Natural killer cell treated with Interleukin-12 subunit alpha and Interleukin-12 subunit beta and Interleukin-15 and Interleukin-18, amount 100 ng/mL, for 72 hours (primary cell): Measurements from ENCODE around the gene SMYD3. TPM values are rescaled to one million over a fixed set of nuclear protein-coding genes. Genes with fewer than 3 reads are reported as not detected.

Experiments
- ATAC-seq, 2 donors: fragments of 150-1000 bp; cut with Tn5 transposase in 1 of 2; sonication (Bioruptor Pico), chemical (Tn5 transposase) in 1 of 2; 2 replicates each; pipeline ENCODE4 v1.10.0; 2021
- DNase-seq: peaks from one replicate; pipeline ENCODE4 v3.0.0; 2022; ENCODE audit warnings: low spot score
- H3K27ac Mint-ChIP-seq, 2 donors: 1 replicate in 1 of 2; 2 replicates in 1 of 2; pipeline ENCODE4 v1.8.0; 2022; ENCODE audit warnings: mixed read lengths in 2 of 2, mild to moderate bottlenecking in 1 of 2, moderate library complexity in 1 of 2
- H3K27me3 Mint-ChIP-seq, 2 donors: 1 replicate in 1 of 2; 2 replicates in 1 of 2; pipeline ENCODE4 v1.8.0; 2022; ENCODE audit warnings: mixed read lengths in 2 of 2
- H3K36me3 Mint-ChIP-seq: one replicate; pipeline ENCODE4 v1.8.0; 2022; ENCODE audit warnings: mixed read lengths
- H3K4me1 Mint-ChIP-seq, 2 donors: 1 replicate in 1 of 2; 2 replicates in 1 of 2; pipeline ENCODE4 v1.8.0; 2022; ENCODE audit warnings: low read depth in 2 of 2, mixed read lengths in 2 of 2, mild to moderate bottlenecking in 1 of 2
- H3K4me3 Mint-ChIP-seq: one replicate; pipeline ENCODE4 v1.8.0; 2022; ENCODE audit warnings: mixed read lengths
- H3K9me3 Mint-ChIP-seq: 2 replicates; pipeline ENCODE4 v1.8.0; 2022; ENCODE audit warnings: mixed read lengths
- total RNA-seq, 2 donors: library from RNA; stranded (reverse); gene quantifications; one replicate each; pipeline ENCODE4 v1.2.3, GENCODE V29; 2022

The SMYD3 gene
- total RNA-seq, 2 donors from 2014 or later, result 26.9 to 55.4 TPM

DNA sequence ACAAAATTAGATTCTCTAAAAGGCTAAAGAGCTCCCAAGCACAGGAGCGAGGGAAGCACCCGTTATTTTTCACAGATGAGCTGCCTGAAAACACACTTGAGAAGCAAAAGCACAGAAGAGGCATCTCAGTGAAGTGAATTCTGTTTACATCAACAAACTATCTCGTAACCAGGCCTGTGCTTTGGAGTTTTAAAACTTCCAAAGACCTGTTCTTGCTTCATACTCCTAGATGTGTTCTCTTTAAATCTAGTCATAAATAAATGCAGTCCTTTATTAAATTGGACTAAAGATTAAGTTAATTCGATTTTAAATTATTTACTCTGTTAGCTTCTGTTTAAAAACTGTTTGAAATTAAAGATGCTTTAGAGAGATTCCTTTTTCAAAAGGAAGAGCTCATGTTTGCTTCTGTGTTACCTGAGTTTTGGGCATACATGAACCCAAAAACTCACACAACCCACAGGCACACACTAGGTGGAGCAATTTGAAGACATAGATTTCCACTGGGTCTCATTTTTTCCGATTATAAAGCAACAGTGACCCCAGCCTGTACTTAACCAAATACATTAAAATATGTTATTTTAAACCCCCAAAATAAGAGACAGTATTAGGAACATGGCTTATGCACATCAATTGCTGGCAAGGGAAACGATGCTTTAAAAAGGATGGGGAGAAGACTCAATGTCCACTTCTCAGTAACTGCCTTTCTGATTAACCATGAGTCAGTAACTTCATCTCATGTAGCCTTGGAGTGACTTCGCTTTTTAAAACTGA lies 648.2 kb downstream of the SMYD3 start:
- Mint-ChIP-seq H3K27ac (no peak overlapping the region), H3K4me3 (no peak overlapping the region), H3K27me3 (no peaks in the 10 kb centered on the region), H3K9me3 (no peaks in the 10 kb centered on the region), H3K36me3 (peaks cover 11% of the 10 kb centered on the region), H3K4me1 (no peaks in the 10 kb centered on the region)
- ATAC-seq (no peak), DNase-seq (no peak)

DNA sequence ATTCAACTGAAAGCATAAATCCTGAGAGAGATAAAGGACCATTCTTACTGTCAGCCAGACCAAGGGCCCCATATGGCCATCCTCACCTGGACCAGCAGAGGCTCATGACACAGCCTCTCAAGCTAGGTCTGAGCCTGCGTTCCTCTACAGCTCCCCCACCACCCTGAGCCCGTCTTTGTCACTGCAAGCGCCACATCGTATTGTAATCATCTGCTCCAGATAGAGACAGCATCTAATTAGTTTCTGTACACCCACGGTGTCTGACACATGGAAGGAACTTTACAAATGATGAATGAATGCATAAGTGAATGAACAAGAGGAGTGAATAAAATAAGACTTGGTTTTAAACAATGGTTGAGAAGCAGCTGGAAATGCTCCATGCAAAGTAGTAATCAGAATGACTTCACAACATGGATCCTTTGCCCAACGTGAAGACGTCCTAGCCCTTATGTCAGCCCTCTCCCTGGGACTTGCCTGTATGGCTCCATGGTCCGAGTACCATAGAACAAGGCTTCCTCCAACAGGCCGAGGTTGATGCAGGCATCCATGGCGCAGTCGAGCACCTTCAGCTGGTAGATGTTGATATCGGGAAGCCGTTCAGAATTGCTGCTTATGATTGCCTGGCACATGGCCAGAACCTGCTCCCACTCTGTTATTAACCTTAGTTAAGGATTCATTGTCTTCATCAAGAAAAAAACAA lies 648.9 kb downstream of the SMYD3 start:
- Mint-ChIP-seq H3K9me3 (no peaks in the 10 kb centered on the region), H3K36me3 (peaks cover 15% of the 10 kb centered on the region), H3K4me3 (no peak overlapping the region), H3K27me3 (no peaks in the 10 kb centered on the region), H3K4me1 (no peaks in the 10 kb centered on the region), H3K27ac (no peak overlapping the region)
- DNase-seq, result no peak
- ATAC-seq, result no peak

DNA sequence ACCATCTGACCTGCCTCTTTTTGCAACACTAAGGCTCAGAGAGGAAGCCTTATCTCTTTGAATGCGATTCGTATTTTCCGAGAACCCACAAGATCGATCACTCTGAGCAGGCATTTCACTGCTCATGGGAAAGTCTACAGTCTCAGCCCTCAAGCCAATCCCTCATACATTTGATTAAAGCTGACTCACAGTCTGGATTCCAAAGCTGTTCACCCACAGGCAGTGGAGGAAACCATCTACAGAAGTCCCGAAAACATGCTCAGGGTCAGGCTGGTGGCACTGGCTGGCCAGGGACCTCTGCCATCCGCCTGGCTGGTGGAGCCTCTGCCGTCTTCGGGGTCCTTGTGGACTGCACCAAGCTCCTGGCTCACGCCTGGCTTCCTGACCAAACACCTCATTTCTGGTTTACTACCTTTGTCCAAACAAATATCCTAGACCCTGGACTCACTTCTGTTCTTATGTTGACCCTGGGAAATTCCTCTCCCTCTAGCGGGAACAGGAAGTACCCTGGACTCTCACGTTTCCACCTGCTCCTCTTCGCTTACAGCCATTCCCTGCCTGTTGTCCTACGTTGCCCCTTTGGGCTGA lies 650.0 kb downstream of the SMYD3 start:
- DNase-seq (no peak), ATAC-seq (no peak)
- H3K4me3 Mint-ChIP-seq, result no peak overlapping the region
- H3K9me3 Mint-ChIP-seq, result no peaks in the 10 kb centered on the region
- H3K36me3 Mint-ChIP-seq, result peaks cover 15% of the 10 kb centered on the region
- H3K4me1 Mint-ChIP-seq, result no peaks in the 10 kb centered on the region
- H3K27ac Mint-ChIP-seq, result no peak overlapping the region
- H3K27me3 Mint-ChIP-seq, result no peaks in the 10 kb centered on the region

DNA sequence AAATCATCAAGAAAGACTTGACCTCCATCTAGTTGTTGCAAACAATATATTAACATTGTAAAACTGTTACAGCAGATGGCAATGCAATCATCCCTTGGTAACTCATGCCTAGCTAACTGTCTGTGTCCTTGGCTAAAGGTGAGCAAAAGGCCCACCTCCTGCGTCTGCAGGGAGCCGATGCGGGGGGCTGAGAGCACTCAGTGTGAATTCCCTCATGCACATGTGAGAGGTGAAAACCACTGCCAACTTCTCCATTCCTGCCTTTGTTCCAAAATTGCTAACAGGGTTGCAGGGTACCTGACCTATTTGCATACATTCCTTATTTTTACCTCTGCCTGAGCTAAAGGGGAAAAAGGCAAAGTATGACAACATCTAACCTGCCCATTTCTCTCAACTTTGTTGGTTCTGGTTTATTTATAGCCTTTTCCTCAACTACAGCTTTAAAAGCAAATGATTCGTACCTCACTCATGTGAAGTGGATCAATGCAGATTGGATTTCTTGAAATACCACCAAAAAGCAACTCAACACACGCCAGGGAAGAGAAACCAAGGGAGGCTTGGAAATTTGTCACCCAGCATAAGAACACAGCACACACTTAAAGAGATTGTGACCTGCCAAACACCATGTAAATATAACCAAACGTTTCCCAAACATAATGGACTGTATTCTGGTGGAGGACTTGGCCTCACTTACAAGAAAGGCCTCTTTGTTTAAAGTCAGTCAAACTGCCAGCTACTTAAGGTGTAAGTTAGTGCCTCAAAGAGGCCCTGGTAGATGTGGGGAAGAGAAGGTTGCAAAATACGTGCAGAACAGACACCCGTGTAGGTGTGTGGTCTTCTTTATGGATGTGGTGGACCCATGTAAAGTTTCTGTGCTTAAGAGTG lies 651.0 kb downstream of the SMYD3 start:
- Mint-ChIP-seq H3K27me3 (no peaks in the 10 kb centered on the region), H3K4me1 (no peaks in the 10 kb centered on the region), H3K4me3 (no peak overlapping the region), H3K36me3 (peaks cover 15% of the 10 kb centered on the region), H3K9me3 (no peaks in the 10 kb centered on the region), H3K27ac (no peak overlapping the region)
- ATAC-seq (no peak), DNase-seq (no peak)

DNA sequence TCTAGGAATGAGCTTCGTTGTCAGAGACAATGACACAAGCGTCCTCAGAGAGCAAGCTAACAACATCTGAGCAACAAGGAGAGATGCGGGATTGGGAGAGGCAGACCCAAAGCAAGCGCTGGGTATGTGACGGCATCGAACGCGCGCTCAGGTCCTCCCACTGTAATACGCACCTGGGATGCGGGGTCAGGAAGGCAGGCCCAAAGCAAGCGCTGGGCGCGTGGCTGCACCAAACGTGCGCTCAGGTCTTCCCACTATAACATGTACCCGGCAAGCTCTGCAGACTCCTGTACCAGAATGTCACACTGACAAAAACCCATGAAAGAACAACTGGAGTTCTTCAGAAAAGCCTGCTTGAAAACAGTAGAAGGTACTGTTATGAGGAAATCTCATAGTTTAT lies 653.8 kb downstream of the SMYD3 start:
- Mint-ChIP-seq H3K9me3 (no peaks in the 10 kb centered on the region), H3K36me3 (peaks cover 15% of the 10 kb centered on the region), H3K27me3 (no peaks in the 10 kb centered on the region), H3K4me3 (no peak overlapping the region), H3K4me1 (peaks cover 0 to 3% of the 10 kb centered on the region in 2 donors), H3K27ac (no peak overlapping the region)
- DNase-seq (no peak), ATAC-seq (no peak)

DNA sequence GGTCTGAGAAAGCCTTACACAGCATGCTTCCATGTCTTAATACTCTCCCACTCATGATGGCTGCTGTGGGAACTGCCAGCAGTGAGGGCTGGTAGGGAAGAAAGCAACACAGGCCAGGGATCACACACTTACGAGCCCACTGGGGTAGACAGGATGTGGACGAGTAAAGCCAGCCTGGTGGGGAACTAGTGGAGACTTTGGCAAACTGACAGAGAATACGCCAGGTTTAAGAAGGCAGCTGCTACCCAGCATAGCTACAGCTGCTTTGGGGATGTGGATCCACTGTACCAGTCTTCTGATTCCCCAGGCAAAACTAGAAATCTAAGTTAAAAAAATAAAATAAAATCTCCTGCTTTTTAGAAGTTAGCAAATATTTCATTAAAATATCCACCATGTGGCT lies 664.0 kb downstream of the SMYD3 start:
- Mint-ChIP-seq H3K4me1 (no peaks in the 10 kb centered on the region), H3K9me3 (no peaks in the 10 kb centered on the region), H3K36me3 (no peaks in the 10 kb centered on the region), H3K4me3 (no peak overlapping the region), H3K27ac (no peak overlapping the region), H3K27me3 (no peaks in the 10 kb centered on the region)
- no peak for ATAC-seq
- DNase-seq, result no peak

DNA sequence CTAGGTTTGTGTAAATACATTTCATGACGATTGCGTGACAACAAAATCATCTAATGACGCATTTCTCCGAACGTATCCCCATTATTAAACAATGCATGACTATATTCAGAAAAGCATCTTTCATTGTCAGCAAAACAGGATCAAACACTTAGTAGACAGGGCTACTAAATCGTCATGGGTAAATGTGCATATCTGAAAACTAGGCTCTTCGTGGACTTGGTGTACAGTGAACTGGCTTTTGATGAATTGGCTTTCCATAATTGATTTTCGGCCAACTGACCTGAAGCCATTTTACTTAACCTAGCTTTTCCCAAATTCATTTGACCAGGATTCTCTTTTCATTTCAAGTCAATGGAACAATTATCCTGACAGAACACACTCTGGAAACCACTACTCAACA lies 665.0 kb downstream of the SMYD3 start:
- Mint-ChIP-seq H3K36me3 (no peaks in the 10 kb centered on the region), H3K27me3 (no peaks in the 10 kb centered on the region), H3K4me3 (no peak overlapping the region), H3K27ac (no peak overlapping the region), H3K9me3 (no peaks in the 10 kb centered on the region), H3K4me1 (no peaks in the 10 kb centered on the region)
- ATAC-seq, result no peak
- DNase-seq, result no peak

DNA sequence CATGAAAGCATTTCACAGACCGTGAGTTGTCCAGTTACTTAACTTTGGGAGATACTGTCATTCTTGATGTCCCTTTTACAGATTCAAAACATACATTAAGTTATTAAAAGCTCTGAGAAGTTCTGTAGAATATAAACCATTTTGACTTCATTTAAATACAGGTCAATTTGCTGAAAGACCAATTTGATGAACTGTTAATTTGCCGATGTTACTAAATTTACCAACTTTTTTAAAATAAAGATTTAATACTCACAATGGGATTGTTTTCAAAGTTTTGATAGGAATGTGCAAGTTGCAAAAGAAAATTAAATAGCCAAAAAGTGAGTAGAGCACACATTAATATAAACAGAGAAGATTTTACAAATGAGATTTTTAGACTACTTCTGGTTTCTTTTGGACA lies 666.1 kb downstream of the SMYD3 start:
- no peak for DNase-seq
- Mint-ChIP-seq H3K27me3 (no peaks in the 10 kb centered on the region), H3K4me3 (no peak overlapping the region), H3K27ac (no peak overlapping the region), H3K9me3 (no peaks in the 10 kb centered on the region), H3K4me1 (no peaks in the 10 kb centered on the region), H3K36me3 (no peaks in the 10 kb centered on the region)
- no peak for ATAC-seq

DNA sequence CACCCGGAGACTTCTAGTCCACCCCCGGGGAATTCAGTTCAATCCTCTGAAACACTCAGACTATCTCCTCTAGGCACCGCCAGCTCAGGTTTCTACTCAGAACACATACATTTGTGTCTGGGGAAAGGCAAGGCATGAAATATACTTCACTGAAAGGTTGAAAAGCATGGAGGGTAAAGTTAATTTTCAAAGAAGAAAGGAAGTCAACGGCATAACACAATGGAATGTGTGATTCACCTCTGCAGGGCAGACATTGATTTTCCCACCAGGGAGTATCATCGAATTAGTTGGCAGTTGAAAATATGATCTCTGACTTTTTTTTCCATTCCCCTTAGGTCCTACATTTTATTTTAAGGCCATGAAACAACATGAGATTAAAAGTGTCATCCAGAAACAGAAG lies 669.4 kb downstream of the SMYD3 start:
- H3K9me3 Mint-ChIP-seq, result no peaks in the 10 kb centered on the region
- ATAC-seq (no peak), DNase-seq (no peak)
- no peak overlapping the region for H3K27ac Mint-ChIP-seq
- H3K4me1 Mint-ChIP-seq, result no peaks in the 10 kb centered on the region
- H3K27me3 Mint-ChIP-seq, result no peaks in the 10 kb centered on the region
- no peak overlapping the region for H3K4me3 Mint-ChIP-seq
- H3K36me3 Mint-ChIP-seq, result no peaks in the 10 kb centered on the region

DNA sequence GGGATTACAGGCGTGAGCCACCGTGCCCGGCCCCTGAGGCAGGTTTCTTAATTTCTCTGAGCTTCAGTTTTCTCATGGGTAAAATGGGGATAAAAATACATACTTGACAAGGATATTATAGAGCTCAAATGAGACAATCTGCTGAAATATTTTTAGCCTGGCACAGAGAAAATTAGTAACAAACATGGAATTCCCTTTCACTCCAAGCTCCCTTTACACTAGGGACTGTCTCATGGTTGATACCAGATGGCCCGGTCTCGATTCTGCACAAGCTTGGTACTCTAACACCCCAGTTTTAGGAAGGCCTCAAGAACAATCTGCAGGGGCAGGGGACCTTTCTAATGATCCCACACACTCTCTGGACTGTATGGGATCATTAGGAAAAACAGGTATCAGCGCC lies 671.7 kb downstream of the SMYD3 start:
- ATAC-seq (no peak), DNase-seq (no peak)
- Mint-ChIP-seq H3K9me3 (no peaks in the 10 kb centered on the region), H3K4me3 (no peak overlapping the region), H3K27ac (no peak overlapping the region), H3K36me3 (no peaks in the 10 kb centered on the region), H3K27me3 (no peaks in the 10 kb centered on the region), H3K4me1 (peaks cover 0 to 3% of the 10 kb centered on the region in 2 donors)

DNA sequence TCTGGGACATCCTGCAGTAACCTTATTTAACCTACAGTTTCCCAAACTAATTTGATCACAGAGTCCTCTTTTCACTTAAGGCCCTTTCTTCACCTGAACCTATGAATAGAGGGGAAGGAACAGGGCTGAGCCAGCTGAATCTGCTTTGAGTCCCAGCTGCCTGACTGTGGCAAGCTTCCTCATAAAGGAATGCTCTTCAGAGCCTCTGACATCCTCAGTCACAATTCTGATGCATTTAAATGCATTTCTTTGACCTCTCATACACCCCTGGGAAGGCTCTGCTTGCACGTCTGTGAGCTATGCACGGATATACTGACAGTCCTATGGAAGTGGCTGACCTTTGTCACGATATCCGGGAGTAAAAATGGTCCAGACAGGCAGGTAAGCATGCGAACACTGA lies 673.1 kb downstream of the SMYD3 start:
- DNase-seq (no peak), ATAC-seq (no peak)
- H3K27ac Mint-ChIP-seq, result no peak overlapping the region
- no peak overlapping the region for H3K4me3 Mint-ChIP-seq
- peaks cover 0 to 3% of the 10 kb centered on the region in 2 donors for H3K4me1 Mint-ChIP-seq
- no peaks in the 10 kb centered on the region for H3K9me3 Mint-ChIP-seq
- no peaks in the 10 kb centered on the region for H3K27me3 Mint-ChIP-seq
- no peaks in the 10 kb centered on the region for H3K36me3 Mint-ChIP-seq

DNA sequence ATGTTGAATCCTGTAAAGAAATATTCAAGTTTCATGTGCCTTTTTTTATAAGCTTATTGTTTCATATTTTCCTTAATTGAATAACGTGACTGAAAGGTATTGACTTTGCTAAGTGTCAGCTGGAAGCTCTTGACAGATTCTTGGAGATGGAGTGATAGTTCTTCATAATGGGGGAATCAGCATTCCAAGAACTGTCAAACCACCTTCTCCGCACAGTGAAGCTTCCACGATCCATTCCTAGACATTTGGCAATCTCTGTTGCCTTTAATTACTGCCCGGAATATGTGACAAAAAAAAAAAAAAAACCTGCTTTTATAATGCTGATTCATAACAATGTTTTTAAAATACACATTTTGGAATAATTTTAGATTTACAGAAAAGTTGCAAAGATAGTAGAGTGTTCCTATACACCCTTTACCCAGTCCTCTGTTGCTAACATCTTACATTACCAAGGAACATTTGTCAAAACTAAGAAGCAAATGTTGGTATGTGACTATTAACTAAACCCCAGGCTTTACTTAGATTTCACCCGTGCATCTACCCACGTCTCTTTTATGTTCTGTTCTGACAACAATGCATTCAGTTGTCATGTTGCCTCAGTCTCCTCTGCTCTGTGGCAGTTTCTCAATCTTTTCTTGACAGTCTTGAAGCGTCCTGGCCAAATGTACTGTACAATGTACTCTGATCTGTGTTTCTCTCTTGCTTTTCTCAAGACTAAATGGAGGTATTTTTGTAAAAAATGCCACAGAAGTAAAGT lies 674.1 kb downstream of the SMYD3 start:
- ATAC-seq (no peak), DNase-seq (no peak)
- Mint-ChIP-seq H3K36me3 (no peaks in the 10 kb centered on the region), H3K4me3 (no peak overlapping the region), H3K9me3 (no peaks in the 10 kb centered on the region), H3K4me1 (peaks cover 0 to 3% of the 10 kb centered on the region in 2 donors), H3K27ac (no peak overlapping the region), H3K27me3 (no peaks in the 10 kb centered on the region)

DNA sequence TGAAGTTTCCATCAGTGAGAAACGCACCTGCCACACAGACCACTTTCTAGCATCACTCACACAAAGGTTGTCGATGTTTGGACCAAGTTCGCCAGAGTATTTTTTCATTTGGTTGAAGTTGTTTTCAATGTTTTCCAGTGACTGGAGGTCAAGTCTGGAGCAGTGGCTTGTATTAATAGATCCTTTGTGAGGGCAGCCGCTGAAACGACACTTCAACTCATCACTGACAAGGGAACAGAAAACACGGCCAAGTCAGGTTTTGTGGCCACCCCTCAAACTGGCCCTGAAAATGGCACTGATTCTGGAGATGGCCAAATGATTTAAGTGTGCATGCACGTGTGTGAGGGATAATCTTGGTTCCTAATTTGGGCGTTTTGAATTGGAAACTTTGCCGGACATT lies 675.6 kb downstream of the SMYD3 start:
- no peak for ATAC-seq
- H3K36me3 Mint-ChIP-seq, result no peaks in the 10 kb centered on the region
- no peak overlapping the region for H3K27ac Mint-ChIP-seq
- H3K27me3 Mint-ChIP-seq, result no peaks in the 10 kb centered on the region
- H3K9me3 Mint-ChIP-seq, result no peaks in the 10 kb centered on the region
- no peak for DNase-seq
- H3K4me3 Mint-ChIP-seq, result no peak overlapping the region
- peaks cover 0 to 3% of the 10 kb centered on the region in 2 donors for H3K4me1 Mint-ChIP-seq
